ENCODE data around the gene ZNF780B.
"Not testable (repeated sequence)": the region's sequence is repeated elsewhere in the genome, so short reads cannot be mapped to it uniquely, and the experiment has no call there.

GRCh38 chr19:40041718-40042117, 14.3 kb downstream of the ZNF780B start:
- not testable (repeated sequence) for TF ChIP-seq EZH2, CTCF (IDR thresholded peaks at IDR 0.05)

All from neural progenitor cell (in vitro differentiated cells).